RWPE2 (cell line): Measurements from ENCODE around the gene EEFSEC.

Experiments
- ATAC-seq: fragments of 200-7000 bp; cut with Tn5 transposase; 3 replicates; pipeline ENCODE4 v1.9.1; 2021; ENCODE audit warnings: low read depth
- DNase-seq: peaks from one replicate; pipeline ENCODE4 v3.0.0-alpha.2; 2020; ENCODE audit warnings: low spot score
- H3K27ac ChIP-seq: fragments of 450-650 bp; 2 replicates; pipeline ENCODE4 v1.5.1; 2017; ENCODE audit warnings: mild to moderate bottlenecking; ENCODE audit not compliant: poor library complexity, severe bottlenecking
- H3K27me3 ChIP-seq: fragments of 250-450 bp; sonication (Bioruptor Pico); 2 replicates; pipeline ENCODE4 v1.5.1; 2021; ENCODE audit warnings: mild to moderate bottlenecking, moderate library complexity; ENCODE audit not compliant: insufficient read depth, poor library complexity, severe bottlenecking
- H3K36me3 ChIP-seq: fragments of 250-450 bp; sonication (Bioruptor Pico); 2 replicates; pipeline ENCODE4 v1.5.1; 2020; ENCODE audit warnings: low read depth, mild to moderate bottlenecking, moderate library complexity
- H3K4me1 ChIP-seq: fragments of 250-450 bp; sonication (Bioruptor Pico); 2 replicates; pipeline ENCODE4 v1.5.1; 2021; ENCODE audit warnings: mild to moderate bottlenecking, moderate library complexity; ENCODE audit not compliant: insufficient read depth, poor library complexity, severe bottlenecking
- H3K4me3 ChIP-seq: fragments of 250-450 bp; sonication (Bioruptor Pico); 2 replicates; pipeline ENCODE4 v1.5.1; 2021; ENCODE audit warnings: mild to moderate bottlenecking, moderate library complexity; ENCODE audit not compliant: severe bottlenecking
- H3K9me3 ChIP-seq: fragments of 250-450 bp; sonication (Bioruptor Pico); 2 replicates; pipeline ENCODE4 v1.5.1; 2021; ENCODE audit warnings: mild to moderate bottlenecking, moderate library complexity; ENCODE audit not compliant: severe bottlenecking
- CTCF ChIP-seq: fragments of 450-650 bp; IDR thresholded peaks from one replicate; pipeline ENCODE4 v1.5.1; 2017; ENCODE audit warnings: mild to moderate bottlenecking, moderate library complexity; ENCODE audit not compliant: poor library complexity, severe bottlenecking

EEFSEC gene

GRCh38 chr3:128232376-128233178 lies 79.3 kb downstream of the EEFSEC start:
- Histone ChIP-seq H3K27ac (no peak overlapping the region), H3K27me3 (no peaks in the 10 kb centered on the region), H3K9me3 (no peaks in the 10 kb centered on the region), H3K4me3 (no peak overlapping the region), H3K36me3 (no peaks in the 10 kb centered on the region), H3K4me1 (no peaks in the 10 kb centered on the region)
- ATAC-seq (no peak), DNase-seq (no peak)
- no peak for TF ChIP-seq CTCF

GRCh38 chr3:128235207-128235926 lies 82.1 kb downstream of the EEFSEC start:
- Histone ChIP-seq H3K9me3 (no peaks in the 10 kb centered on the region), H3K36me3 (no peaks in the 10 kb centered on the region), H3K4me1 (no peaks in the 10 kb centered on the region), H3K27me3 (no peaks in the 10 kb centered on the region), H3K4me3 (no peak overlapping the region), H3K27ac (no peak overlapping the region)
- no peak for TF ChIP-seq CTCF
- no peak for DNase-seq
- ATAC-seq: no peak

GRCh38 chr3:128236657-128237056 lies 83.4 kb downstream of the EEFSEC start:
- H3K27ac ChIP-seq: no peak overlapping the region
- DNase-seq: no peak

GRCh38 chr3:128237348-128238183 lies 84.3 kb downstream of the EEFSEC start:
- Histone ChIP-seq H3K4me1 (no peaks in the 10 kb centered on the region), H3K36me3 (no peaks in the 10 kb centered on the region), H3K27me3 (no peaks in the 10 kb centered on the region), H3K4me3 (no peak overlapping the region), H3K9me3 (no peaks in the 10 kb centered on the region), H3K27ac (no peak overlapping the region)
- ATAC-seq (no peak), DNase-seq (no peak)
- TF ChIP-seq CTCF: no peak

More at GRCh38 chr3:128236657-128237056, 83.4 kb downstream of the EEFSEC start:
- TF ChIP-seq CTCF: no peak
- no peak for ATAC-seq
- Histone ChIP-seq H3K9me3 (no peaks in the 10 kb centered on the region), H3K36me3 (no peaks in the 10 kb centered on the region), H3K4me1 (no peaks in the 10 kb centered on the region), H3K4me3 (no peak overlapping the region), H3K27me3 (no peaks in the 10 kb centered on the region)
